Activated naive CD4-positive, alpha-beta T cell (primary cell): ENCODE measurements around the gene DNAH3.
"Not testable (repeated sequence)": the region's sequence is repeated elsewhere in the genome, so short reads cannot be mapped to it uniquely, and the experiment has no call there.

Source experiments
- DNase-seq, 4 experiments: peaks; one replicate each; lab custom pipeline; 2025; lab: John Stamatoyannopoulos, UW

The DNAH3 gene

GRCh38 chr16:20940871-20941635, 209.6 kb downstream of the DNAH3 start:
- DNase-seq: no peak

GRCh38 chr16:20939611-20940010, 211.0 kb downstream of the DNAH3 start:
- DNase-seq: no peak

GRCh38 chr16:20938426-20938825, 212.2 kb downstream of the DNAH3 start:
- DNase-seq: no peak

GRCh38 chr16:20937736-20938135, 212.9 kb downstream of the DNAH3 start:
- no peak for DNase-seq

DNA sequence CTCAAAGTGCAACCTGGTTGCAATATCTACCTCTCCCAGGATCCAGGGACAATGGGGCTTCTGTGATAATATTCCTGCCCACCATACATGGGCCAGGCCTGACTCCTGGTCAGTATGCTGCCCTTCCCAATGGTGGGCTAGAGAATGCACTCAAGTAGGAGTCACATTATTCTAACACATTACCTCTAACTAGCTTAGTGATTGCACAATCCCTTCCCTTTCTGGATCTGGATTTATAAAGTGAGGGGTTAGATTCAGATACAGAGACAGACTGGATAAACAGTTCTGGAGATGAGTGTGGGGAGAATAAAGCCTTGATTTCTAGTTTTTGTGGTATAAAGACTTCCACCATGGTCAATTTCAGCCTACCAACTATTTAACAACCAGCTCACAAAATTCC, 217.1 kb downstream of the DNAH3 start:
- no peak for DNase-seq

- DNase-seq: no peak
Measured at GRCh38 chr16:20931066-20931600, 219.5 kb downstream of the DNAH3 start.

- DNase-seq: no peak
Measured at GRCh38 chr16:20930365-20930690, 220.3 kb downstream of the DNAH3 start.

DNA sequence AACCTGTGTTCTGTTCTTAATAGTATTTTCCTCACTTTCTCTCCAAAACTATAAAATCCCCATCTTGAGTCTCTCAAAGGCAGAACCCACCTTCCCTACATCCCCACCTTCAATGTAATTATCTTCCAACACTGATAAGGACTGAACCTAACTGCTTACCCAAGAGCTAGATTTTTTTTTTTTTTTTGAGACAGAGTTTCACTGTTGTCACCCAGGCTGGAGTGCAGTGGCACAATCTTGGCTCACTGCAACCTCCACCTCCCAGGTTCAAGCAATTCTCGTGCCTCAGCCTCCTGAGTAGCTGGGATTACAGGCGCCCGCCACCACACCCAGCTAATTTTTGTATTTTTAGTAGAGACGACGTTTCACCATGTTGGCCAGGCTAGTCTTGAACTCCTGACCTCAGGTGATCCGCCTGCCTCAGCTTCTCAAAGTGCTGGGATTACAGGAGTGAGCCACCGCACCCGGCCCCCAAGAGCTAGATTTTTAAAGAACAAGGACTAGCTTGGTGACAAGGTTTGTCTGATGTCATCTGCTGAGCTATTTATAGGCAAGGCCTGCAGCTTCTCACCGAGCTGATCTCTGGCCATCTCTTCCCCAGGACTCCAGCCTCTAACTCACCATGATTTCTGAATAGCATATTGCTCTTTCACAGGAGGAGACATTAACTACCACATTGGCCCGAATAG, 220.8 kb downstream of the DNAH3 start:
- not testable (repeated sequence) for DNase-seq

GRCh38 chr16:20928774-20929411, 221.8 kb downstream of the DNAH3 start:
- no peak for DNase-seq

DNA sequence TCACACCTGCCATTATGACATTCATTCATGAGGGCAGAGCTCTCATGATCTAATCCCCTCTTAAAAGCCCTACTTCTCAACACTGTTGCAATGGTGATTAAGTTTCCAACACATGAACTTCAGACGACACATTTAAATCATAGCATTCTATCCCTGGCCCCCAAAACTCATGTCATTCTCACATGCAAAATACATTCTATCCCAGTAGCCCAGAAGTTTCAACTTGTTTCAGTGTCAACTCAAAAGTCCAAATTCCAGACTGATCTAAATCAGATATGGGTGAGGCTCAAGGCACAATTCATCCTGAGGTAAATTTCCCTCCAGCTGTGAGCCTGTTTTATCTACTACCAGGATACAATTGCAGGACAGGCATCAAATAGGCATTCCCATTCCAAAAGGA, 224.9 kb downstream of the DNAH3 start:
- no peak for DNase-seq

GRCh38 chr16:20923876-20924275, 226.8 kb downstream of the DNAH3 start:
- no peak for DNase-seq

DNA sequence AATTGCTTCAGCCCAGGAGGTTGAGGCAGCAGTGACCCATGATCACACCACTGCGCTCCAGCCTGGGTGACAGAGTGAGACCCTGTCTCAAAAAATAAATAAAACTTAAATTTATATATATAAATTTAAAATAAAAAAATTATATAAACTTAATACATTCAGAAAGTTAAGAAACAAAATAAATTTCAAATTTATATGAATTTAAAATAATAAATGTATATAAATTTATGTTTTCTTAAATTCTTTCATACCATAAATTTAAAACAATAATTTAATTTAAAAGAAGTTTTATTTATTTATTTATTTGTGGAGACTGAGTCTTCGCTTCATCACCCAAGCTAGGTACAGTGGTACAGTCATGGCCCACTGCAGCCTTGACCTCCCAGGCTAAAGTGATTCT, 229.8 kb downstream of the DNAH3 start:
- DNase-seq: no peak

DNA sequence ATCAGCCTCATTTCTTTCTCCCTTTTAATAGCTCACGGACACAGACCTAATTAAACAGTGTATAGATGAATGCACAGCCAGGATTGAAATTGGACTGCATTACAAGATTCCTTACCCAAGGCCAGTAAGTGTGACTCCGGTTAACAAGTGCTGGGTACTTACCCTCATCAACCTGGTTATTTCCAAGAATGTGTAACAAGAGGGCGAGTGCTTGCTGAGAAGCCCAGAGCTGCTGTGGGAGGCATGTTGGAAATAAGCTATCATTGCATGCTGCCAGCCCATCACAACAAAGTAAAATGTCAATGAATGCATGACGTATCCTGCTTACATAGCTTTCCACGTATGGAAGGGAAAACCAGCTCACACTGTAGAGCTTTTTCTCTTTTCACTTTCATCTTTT, 230.6 kb downstream of the DNAH3 start:
- DNase-seq: no peak

DNA sequence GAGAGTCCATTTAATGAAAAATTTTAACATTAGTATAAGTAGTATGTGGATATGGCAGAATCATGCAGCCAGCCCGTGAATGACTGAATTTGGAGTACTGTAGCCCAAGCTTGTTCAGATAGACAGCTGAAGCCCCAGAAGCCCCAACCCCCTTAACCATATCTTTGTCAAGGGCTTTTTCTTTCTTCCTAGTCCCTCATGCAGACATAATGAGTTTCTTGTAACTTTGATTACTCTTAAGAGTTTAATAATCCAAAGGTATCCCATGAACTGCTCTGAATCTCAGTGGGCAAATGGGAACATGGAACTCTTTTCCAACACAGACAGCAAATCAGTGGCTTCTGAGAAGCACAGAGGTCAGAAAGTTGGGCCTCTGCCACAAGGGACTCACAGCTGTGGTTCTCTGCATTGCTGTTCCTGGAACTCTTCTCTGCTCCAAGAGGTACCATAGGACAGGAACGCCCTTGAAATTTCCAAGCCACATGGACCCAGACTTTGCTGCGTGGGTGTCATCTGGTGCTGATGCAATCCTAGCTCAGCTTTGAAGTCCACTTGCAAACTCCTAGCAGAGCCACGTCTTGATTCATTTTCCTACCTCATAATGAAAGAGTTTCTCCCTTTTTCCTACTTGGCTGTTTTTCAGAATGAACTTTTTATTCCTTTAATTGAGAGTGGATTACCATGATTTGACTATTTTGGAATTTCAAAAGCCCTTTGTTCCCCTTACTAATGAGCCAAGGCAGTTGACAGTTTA, 232.0 kb downstream of the DNAH3 start:
- no peak for DNase-seq

- DNase-seq: no peak
Measured at GRCh38 chr16:20916942-20917341, 233.7 kb downstream of the DNAH3 start.

GRCh38 chr16:20916289-20916688, 234.4 kb downstream of the DNAH3 start:
- DNase-seq: no peak

DNA sequence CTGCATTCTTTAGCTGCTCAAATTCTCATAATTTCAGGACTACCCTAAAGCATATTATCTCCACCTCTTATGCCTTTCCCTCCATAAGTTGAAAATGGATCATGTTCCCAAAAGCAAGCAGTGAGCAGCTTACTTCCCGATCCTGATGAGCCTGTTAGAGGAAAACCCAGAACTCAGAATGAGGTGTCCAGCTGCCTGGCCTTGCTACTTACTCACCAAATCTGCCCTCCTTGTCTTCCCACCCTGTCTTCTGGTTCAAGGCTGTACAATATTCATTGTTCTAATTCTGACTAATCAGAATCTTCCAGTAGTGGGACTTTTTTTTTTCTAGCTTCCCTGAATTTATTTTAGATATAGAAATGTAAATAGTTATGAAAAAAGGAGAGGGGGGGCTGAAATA, 239.3 kb downstream of the DNAH3 start:
- no peak for DNase-seq

DNA sequence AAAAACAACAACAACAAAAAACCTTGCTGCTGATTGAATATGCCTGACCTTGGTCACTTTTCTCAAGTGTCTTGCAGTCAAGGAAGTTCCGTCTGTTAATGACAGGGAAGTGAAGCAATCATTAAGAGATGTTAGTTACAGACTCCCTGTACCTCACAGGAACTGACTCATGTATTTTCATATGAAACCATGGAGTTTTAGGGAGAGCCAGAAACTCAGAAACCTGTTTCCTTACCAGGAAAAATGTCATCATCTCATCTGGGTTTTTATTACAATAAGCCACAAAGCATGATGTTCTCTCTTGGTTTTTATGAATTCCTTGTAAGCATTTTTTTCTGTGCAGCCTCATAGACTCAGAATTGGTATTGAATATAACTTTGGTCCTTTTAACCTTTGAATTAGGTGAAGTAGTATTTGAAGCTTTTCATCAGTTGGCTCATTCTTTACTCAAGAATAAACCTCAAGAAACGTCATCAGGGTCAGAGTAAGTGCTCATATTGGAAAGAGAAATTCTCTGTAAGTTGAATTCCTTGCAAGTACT, 239.8 kb downstream of the DNAH3 start:
- DNase-seq: no peak

DNA sequence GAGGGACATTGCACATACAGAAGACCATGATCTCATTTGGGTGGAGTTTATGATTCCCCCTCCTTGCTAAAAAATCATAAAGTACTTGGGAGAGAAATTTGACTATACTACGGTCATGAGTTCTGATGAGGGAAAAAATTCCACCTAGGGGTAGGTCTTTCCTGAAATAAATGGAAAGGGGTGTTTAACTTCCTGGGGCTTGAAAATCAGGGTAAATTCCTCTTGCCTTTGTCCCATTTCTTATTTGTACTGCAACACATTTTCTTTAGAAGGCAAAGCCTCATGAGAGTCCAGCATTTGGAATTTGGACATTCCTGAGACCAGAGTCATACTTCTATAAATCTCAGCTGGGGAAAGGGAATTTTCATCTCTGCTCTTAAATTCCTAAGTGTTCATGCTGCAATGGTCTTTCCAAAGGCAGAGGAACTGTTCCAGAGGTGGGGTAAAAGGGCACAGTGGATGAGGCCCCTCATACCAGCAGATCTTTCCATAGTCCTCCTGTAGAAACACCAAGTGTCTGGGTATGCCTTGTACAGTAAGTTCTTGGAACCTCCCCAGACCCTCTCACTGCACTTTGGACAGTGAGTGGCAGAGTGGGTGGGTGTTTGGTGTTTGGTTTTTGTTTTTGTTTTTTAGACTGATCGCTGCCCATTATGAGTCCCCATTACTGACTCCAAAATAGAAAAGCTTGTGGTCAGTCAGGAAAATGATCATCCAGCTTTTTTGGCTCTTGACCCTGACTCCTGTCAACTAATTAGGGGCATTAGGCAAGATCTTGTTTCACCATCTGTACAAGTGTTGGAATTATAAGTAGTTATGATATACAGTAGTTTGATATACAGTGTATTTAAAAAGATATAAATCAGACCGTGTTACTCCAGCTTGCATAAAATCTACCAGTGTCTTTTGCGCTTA, 244.0 kb downstream of the DNAH3 start:
- DNase-seq: no peak

DNA sequence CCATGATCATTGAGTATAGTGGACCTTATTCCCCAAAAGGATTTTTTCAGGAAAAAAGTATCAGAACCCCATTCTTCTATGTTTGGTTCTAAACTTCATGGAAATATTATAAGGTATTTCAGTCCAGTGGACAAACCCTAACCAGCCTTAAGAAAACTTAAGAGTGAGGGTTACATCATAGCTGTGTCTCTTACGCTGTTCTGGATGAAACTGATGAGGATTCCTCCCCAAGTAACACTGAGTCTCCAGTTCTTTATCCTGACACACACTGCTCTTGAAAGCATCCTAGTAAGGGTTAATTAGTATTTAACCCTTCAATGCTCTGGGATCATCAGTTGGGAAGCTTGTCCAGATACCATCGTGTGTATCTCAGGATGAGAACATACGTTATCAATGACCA, 245.1 kb downstream of the DNAH3 start:
- DNase-seq: no peak

- DNase-seq: no peak
Measured at GRCh38 chr16:20904507-20905081, 246.1 kb downstream of the DNAH3 start.
